ENCODE data around the gene ZNF296. TPM values are rescaled to one million over a fixed set of nuclear protein-coding genes. Genes with fewer than 3 reads are reported as not detected.

Gene ZNF296
- total RNA-seq, 1 experiment from 2014 or later: 6.7 TPM

GRCh38 chr19:45051929-45052579, 24.2 kb downstream of the ZNF296 start:
- TF ChIP-seq, protein P1, sequence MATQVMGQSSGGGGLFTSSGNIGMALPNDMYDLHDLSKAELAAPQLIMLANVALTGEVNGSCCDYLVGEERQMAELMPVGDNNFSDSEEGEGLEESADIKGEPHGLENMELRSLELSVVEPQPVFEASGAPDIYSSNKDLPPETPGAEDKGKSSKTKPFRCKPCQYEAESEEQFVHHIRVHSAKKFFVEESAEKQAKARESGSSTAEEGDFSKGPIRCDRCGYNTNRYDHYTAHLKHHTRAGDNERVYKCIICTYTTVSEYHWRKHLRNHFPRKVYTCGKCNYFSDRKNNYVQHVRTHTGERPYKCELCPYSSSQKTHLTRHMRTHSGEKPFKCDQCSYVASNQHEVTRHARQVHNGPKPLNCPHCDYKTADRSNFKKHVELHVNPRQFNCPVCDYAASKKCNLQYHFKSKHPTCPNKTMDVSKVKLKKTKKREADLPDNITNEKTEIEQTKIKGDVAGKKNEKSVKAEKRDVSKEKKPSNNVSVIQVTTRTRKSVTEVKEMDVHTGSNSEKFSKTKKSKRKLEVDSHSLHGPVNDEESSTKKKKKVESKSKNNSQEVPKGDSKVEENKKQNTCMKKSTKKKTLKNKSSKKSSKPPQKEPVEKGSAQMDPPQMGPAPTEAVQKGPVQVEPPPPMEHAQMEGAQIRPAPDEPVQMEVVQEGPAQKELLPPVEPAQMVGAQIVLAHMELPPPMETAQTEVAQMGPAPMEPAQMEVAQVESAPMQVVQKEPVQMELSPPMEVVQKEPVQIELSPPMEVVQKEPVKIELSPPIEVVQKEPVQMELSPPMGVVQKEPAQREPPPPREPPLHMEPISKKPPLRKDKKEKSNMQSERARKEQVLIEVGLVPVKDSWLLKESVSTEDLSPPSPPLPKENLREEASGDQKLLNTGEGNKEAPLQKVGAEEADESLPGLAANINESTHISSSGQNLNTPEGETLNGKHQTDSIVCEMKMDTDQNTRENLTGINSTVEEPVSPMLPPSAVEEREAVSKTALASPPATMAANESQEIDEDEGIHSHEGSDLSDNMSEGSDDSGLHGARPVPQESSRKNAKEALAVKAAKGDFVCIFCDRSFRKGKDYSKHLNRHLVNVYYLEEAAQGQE (IDR thresholded peaks at IDR 0.05; ENCODE audit: insufficient read depth in 1 of 2, low read depth in 2 of 2, low read length in 1 of 2): no peak
- Histone ChIP-seq H3K36me3 (ENCODE audit: control insufficient read depth, insufficient read depth, low read length) (peaks cover 5% of the 10 kb centered on the region), H3K27ac (ENCODE audit: low read length) (no peak overlapping the region), H3K27me3 (ENCODE audit: control insufficient read depth, insufficient read depth, low read length) (no peaks in the 10 kb centered on the region), H3K9me3 (ENCODE audit: control insufficient read depth, insufficient read depth, low read depth, low read length) (no peaks in the 10 kb centered on the region), H3K4me3 (ENCODE audit: low read depth in 2 of 2, low read length in 2 of 2) (no peak overlapping the region), H3K4me1 (ENCODE audit: control insufficient read depth, insufficient read depth, low read length) (no peaks in the 10 kb centered on the region)
- ChIA-PET POLR2A (interaction anchor here (0.6 kb wide), 1 partner anchor 8 kb away, joined by 5 read pairs; no protein-coding TSS in a partner anchor), CTCF (interaction anchor here (0.5 kb wide), 1 partner anchor 147 kb away, joined by 5 read pairs; no protein-coding TSS in a partner anchor)
- intact Hi-C loops (cut with micrococcal nuclease; ENCODE audit: unreplicated experiment): no loop called here
- no peak for ATAC-seq
- DNase-seq (ENCODE audit: low read depth, low spot score): no peak
- BruUV-seq (replicated peaks): no TSS peak
- in situ Hi-C loops (cut with HindIII; ENCODE audit: low pct_unique_long_range_greater_than_20kb, low sequenced_read_pairs): no loop called here

DNA sequence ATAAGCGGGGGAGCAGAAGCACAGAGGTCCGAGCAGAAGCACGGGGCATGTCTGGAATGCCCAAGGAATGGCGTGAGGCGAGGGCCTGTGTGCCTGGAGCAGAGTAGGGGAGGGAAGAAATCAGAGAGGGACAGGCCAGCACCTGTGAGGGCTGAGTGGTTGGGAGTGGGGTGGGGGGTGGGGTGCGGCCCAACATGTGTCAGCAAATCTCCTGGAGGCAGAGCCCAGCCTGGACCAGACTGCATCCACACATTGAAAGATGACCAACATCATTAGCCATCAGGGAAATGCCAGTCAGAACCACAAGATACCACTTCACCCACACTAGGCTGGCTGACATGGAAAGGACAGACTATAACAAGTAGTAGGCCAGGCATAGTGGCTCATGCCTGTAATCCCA, 26.2 kb downstream of the ZNF296 start:
- peaks cover 5% of the 10 kb centered on the region for H3K36me3 ChIP-seq (ENCODE audit: control insufficient read depth, insufficient read depth, low read length)
- no peak for DNase-seq (ENCODE audit: low read depth, low spot score)
- TF ChIP-seq POLR2AphosphoS5 (IDR thresholded peaks at IDR 0.05; ENCODE audit: low read depth, low read length) (no peak), TCF7L2 (IDR thresholded peaks at IDR 0.05; ENCODE audit: low read depth, low read length) (no peak), SIN3A (IDR thresholded peaks at IDR 0.05; ENCODE audit: borderline replicate concordance, insufficient read depth, low read depth, low read length) (no peak)
- TF ChIP-seq, protein P2, sequence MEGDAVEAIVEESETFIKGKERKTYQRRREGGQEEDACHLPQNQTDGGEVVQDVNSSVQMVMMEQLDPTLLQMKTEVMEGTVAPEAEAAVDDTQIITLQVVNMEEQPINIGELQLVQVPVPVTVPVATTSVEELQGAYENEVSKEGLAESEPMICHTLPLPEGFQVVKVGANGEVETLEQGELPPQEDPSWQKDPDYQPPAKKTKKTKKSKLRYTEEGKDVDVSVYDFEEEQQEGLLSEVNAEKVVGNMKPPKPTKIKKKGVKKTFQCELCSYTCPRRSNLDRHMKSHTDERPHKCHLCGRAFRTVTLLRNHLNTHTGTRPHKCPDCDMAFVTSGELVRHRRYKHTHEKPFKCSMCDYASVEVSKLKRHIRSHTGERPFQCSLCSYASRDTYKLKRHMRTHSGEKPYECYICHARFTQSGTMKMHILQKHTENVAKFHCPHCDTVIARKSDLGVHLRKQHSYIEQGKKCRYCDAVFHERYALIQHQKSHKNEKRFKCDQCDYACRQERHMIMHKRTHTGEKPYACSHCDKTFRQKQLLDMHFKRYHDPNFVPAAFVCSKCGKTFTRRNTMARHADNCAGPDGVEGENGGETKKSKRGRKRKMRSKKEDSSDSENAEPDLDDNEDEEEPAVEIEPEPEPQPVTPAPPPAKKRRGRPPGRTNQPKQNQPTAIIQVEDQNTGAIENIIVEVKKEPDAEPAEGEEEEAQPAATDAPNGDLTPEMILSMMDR (IDR thresholded peaks at IDR 0.05): no peak
- TF ChIP-seq, protein P1 (IDR thresholded peaks at IDR 0.05; ENCODE audit: insufficient read depth in 1 of 2, low read depth in 2 of 2, low read length in 1 of 2): no peak
- H3K9me3 ChIP-seq (ENCODE audit: control insufficient read depth, insufficient read depth, low read depth, low read length): no peaks in the 10 kb centered on the region
- no TSS peak for BruUV-seq (replicated peaks)
- ChIA-PET POLR2A (no interaction called here), CTCF (no interaction called here)
- no peak overlapping the region for H3K4me3 ChIP-seq (ENCODE audit: low read depth in 2 of 2, low read length in 2 of 2)
- intact Hi-C loops (cut with micrococcal nuclease; ENCODE audit: unreplicated experiment): no loop called here
- no peaks in the 10 kb centered on the region for H3K4me1 ChIP-seq (ENCODE audit: control insufficient read depth, insufficient read depth, low read length)
- H3K27me3 ChIP-seq (ENCODE audit: control insufficient read depth, insufficient read depth, low read length): no peaks in the 10 kb centered on the region
- ATAC-seq: no peak
- in situ Hi-C loops (cut with HindIII; ENCODE audit: low pct_unique_long_range_greater_than_20kb, low sequenced_read_pairs): no loop called here
- no peak overlapping the region for H3K27ac ChIP-seq (ENCODE audit: low read length)
